H1 (cell line): ENCODE data around the gene SAMD4A. TPM values are rescaled to one million over a fixed set of nuclear protein-coding genes. Genes with fewer than 3 reads are reported as not detected.

Experiments used
- CTCF ChIA-PET: fragments of 300-600 bp; sonication (Branson Sonifier 250); formaldehyde crosslinking; loops from one replicate; lab custom pipeline; 2021; ENCODE audit not compliant: partially characterized antibody; lab: Charles Lee
- POLR2A ChIA-PET: fragments of 300-600 bp; sonication (Branson Sonifier 250); formaldehyde crosslinking; loops from one replicate; lab custom pipeline; 2021; ENCODE audit warnings: inconsistent platforms; ENCODE audit not compliant: partially characterized antibody; lab: Charles Lee
- DNase-seq, 2 experiments: peaks; one replicate each; pipeline versions ENCODE4 v3.0.0 to v3.0.0-alpha.2; 2010 to 2022; ENCODE audit warnings: low spot score in 2 of 2, low read depth in 1 of 2, mixed read lengths in 1 of 2
- FAIRE-seq: peaks from 2 replicates; lab custom pipeline; 2011; peaks lifted over from hg19 to GRCh38; lab: Jason Lieb, UNC
- H2AFZ ChIP-seq: 2 replicates; pipeline ENCODE4 v1.8.1; 2012; ENCODE audit warnings: low read length, inconsistent platforms
- H2AK5ac ChIP-seq: 2 replicates; pipeline ENCODE4 v1.6.1; 2013; ENCODE audit warnings: low read depth, low read length
- H2BK120ac ChIP-seq: replicated peaks from 2 replicates; pipeline ENCODE3; 2013; ENCODE audit warnings: low read depth, low read length, inconsistent platforms
- H2BK12ac ChIP-seq: 2 replicates; pipeline ENCODE4 v1.6.1; 2013; ENCODE audit warnings: low read depth, low read length
- H2BK15ac ChIP-seq: 2 replicates; pipeline ENCODE4 v1.6.1; 2013; ENCODE audit warnings: low read length
- H2BK20ac ChIP-seq: 2 replicates; pipeline ENCODE4 v1.6.1; 2013; ENCODE audit warnings: low read length
- H2BK5ac ChIP-seq: 2 replicates; pipeline ENCODE4 v1.6.1; 2013; ENCODE audit warnings: low read depth, low read length
- H3K14ac ChIP-seq: 2 replicates; pipeline ENCODE4 v1.6.1; 2013; ENCODE audit warnings: inconsistent platforms; ENCODE audit not compliant: insufficient read length
- H3K18ac ChIP-seq: 2 replicates; pipeline ENCODE4 v1.6.1; 2013; ENCODE audit warnings: low read length; ENCODE audit errors: extremely low read depth
- H3K23ac ChIP-seq: 2 replicates; pipeline ENCODE4 v1.6.1; 2013; ENCODE audit warnings: inconsistent platforms; ENCODE audit not compliant: insufficient read length
- H3K23me2 ChIP-seq: 2 replicates; pipeline ENCODE4 v1.6.1; 2013; ENCODE audit warnings: low read depth, low read length
- H3K27ac ChIP-seq: 2 replicates; pipeline ENCODE4 v1.6.1; 2011; ENCODE audit warnings: low read depth, low read length, inconsistent platforms
- H3K27me3 ChIP-seq, 4 experiments: replicated peaks in 1 of 4; 1 replicate in 1 of 4; 2 replicates in 3 of 4; pipeline versions ENCODE4 v1.6.1 to v1.8.1; 2011 to 2013; ENCODE audit warnings: low read length in 3 of 4, mild to moderate bottlenecking in 3 of 4, inconsistent platforms in 2 of 4, mixed read lengths in 2 of 4, moderate library complexity in 1 of 4; ENCODE audit not compliant: control insufficient read depth in 3 of 4, insufficient read depth in 3 of 4; ENCODE audit errors: extremely low read depth in 1 of 4
- H3K36me3 ChIP-seq, 4 experiments: 2 replicates each; pipeline versions ENCODE4 v1.6.1 to v1.8.1; 2011 to 2013; ENCODE audit warnings: mild to moderate bottlenecking in 4 of 4, low read length in 3 of 4, moderate library complexity in 2 of 4, control low read depth in 1 of 4, inconsistent platforms in 1 of 4; ENCODE audit not compliant: insufficient read depth in 4 of 4, control insufficient read depth in 2 of 4
- H3K4ac ChIP-seq: replicated peaks from 2 replicates; pipeline ENCODE3; 2013; ENCODE audit warnings: low read length, low read depth, mixed read lengths, inconsistent platforms; ENCODE audit not compliant: insufficient read length
- H3K4me1 ChIP-seq, 4 experiments: replicated peaks in 1 of 4; 1 replicate in 1 of 4; 2 replicates in 3 of 4; pipeline versions ENCODE4 v1.6.1 to v1.8.1; 2011 to 2013; ENCODE audit warnings: low read length in 3 of 4, inconsistent platforms in 2 of 4, mixed read lengths in 1 of 4; ENCODE audit not compliant: insufficient read depth in 4 of 4, control insufficient read depth in 3 of 4
- H3K4me2 ChIP-seq, 2 experiments: 2 replicates each; pipeline versions ENCODE4 v1.6.1 to v1.8.1; 2011 to 2013; ENCODE audit warnings: low read depth in 2 of 2, low read length in 2 of 2, control low read depth in 1 of 2, inconsistent platforms in 1 of 2, mild to moderate bottlenecking in 1 of 2; ENCODE audit not compliant: insufficient read depth in 1 of 2
- H3K4me3 ChIP-seq, 4 experiments: fragments of 200-600, 300-600 bp in 1 of 4; sonication (generic), shearing (Covaris generic), sonication (Bioruptor Twin) in 1 of 4; 2 replicates each; pipeline versions ENCODE4 v1.5.1 to v1.8.1; 2011 to 2016; ENCODE audit warnings: low read length in 4 of 4, low read depth in 3 of 4, control low read depth in 2 of 4, inconsistent platforms in 2 of 4, mild to moderate bottlenecking in 2 of 4, mixed read lengths in 1 of 4, moderate library complexity in 1 of 4; ENCODE audit not compliant: insufficient read depth in 2 of 4; ENCODE audit errors: extremely low read depth in 1 of 4
- H3K56ac ChIP-seq: replicated peaks from 2 replicates; pipeline ENCODE3; 2013; ENCODE audit warnings: low read depth, mild to moderate bottlenecking, mixed read lengths, low read length, inconsistent platforms; ENCODE audit not compliant: insufficient read length
- H3K79me1 ChIP-seq: 2 replicates; pipeline ENCODE4 v1.6.1; 2013; ENCODE audit warnings: low read depth, low read length, control low read depth
- H3K79me2 ChIP-seq, 2 experiments: 2 replicates each; pipeline versions ENCODE4 v1.6.1 to v1.8.1; 2012 to 2013; ENCODE audit warnings: low read length in 2 of 2, mild to moderate bottlenecking in 2 of 2, inconsistent platforms in 1 of 2; ENCODE audit not compliant: insufficient read depth in 2 of 2, control insufficient read depth in 1 of 2
- H3K9ac ChIP-seq, 4 experiments: replicated peaks in 1 of 4; 1 replicate in 1 of 4; 2 replicates in 3 of 4; pipeline versions ENCODE4 v1.6.1 to v1.8.1; 2011 to 2013; ENCODE audit warnings: low read depth in 3 of 4, low read length in 3 of 4, control low read depth in 2 of 4, mild to moderate bottlenecking in 2 of 4, moderate library complexity in 2 of 4, inconsistent platforms in 1 of 4; ENCODE audit errors: extremely low read depth in 1 of 4
- H3K9me3 ChIP-seq, 2 experiments: 2 replicates each; pipeline versions ENCODE4 v1.6.1 to v1.8.1; 2012 to 2013; ENCODE audit warnings: mild to moderate bottlenecking in 2 of 2, moderate library complexity in 2 of 2, control low read depth in 1 of 2, inconsistent platforms in 1 of 2, low read depth in 1 of 2, low read length in 1 of 2, mixed read lengths in 1 of 2; ENCODE audit not compliant: insufficient read depth in 2 of 2
- H4K20me1 ChIP-seq, 2 experiments: replicated peaks in 1 of 2; 2 replicates each; pipeline versions ENCODE3 to v1.8.1; 2011 to 2013; ENCODE audit warnings: inconsistent platforms in 2 of 2, low read length in 2 of 2, mild to moderate bottlenecking in 1 of 2; ENCODE audit not compliant: insufficient read depth in 2 of 2, control insufficient read depth in 1 of 2
- H4K5ac ChIP-seq: 2 replicates; pipeline ENCODE4 v1.6.1; 2013; ENCODE audit warnings: low read length, low read depth, mixed read lengths, inconsistent platforms; ENCODE audit not compliant: insufficient read length
- H4K8ac ChIP-seq: 2 replicates; pipeline ENCODE4 v1.8.0; 2013; ENCODE audit warnings: mild to moderate bottlenecking, moderate library complexity, low read length, inconsistent platforms; ENCODE audit not compliant: insufficient read depth; ENCODE audit errors: extremely low read depth
- H4K91ac ChIP-seq: replicated peaks from 2 replicates; pipeline ENCODE3; 2013; ENCODE audit warnings: low read length, mixed read lengths, inconsistent platforms; ENCODE audit not compliant: insufficient read length
- KDM1A ChIP-seq: fragments of 200-600, 300-600 bp; sonication (generic); IDR thresholded peaks from 2 replicates; pipeline ENCODE4 v1.7.1; 2016; ENCODE audit warnings: mild to moderate bottlenecking, low read length, borderline replicate concordance
- WGBS, 2 experiments: shearing (Covaris generic) in 1 of 2; methylation state at CpG; one replicate each; pipeline versions ENCODE4 v1.1.6 to v1.1.7; 2013 to 2015; ENCODE audit warnings: low lambda C conversion rate in 2 of 2, mixed read lengths in 2 of 2, inconsistent platforms in 1 of 2, low coverage in 1 of 2, missing lambda C conversion rate in 1 of 2; ENCODE audit not compliant: insufficient replicate concordance in 2 of 2, insufficient coverage in 1 of 2, insufficient read length in 1 of 2; ENCODE audit errors: extremely low coverage in 1 of 2, missing lambda C conversion rate in 1 of 2; 5-methylcytosine and 5-hydroxymethylcytosine counted together
- polyA plus RNA-seq, 7 experiments: library from polyadenylated mRNA; depleted of rRNA in 3 of 7; stranded (reverse) in 5 of 7; unstranded in 2 of 7; fragments of >200 nt in 5 of 7; fragments of 200-250 nt in 2 of 7; gene quantifications; 1 replicate in 5 of 7; 2 replicates in 1 of 7; 4 replicates in 1 of 7; pipeline versions ENCODE4 v1.2.1 to v1.2.3, GENCODE V29; 2011 to 2013; ENCODE audit warnings: missing spikeins in 2 of 7, mixed read lengths in 2 of 7
- total RNA-seq: library from RNA; stranded (reverse); fragmentation: NEBNext Ultra II Directional; extraction: Animal tissue kit (Norgen Biotek cat#: 25700); gene quantifications from 2 replicates; pipeline ENCODE4 v1.2.1, GENCODE V29; 2021

SAMD4A gene
- total and polyA plus RNA-seq, 2 of the 8 experiments (the other 6 are each of a cell fraction or from before 2014, with no cell fraction given): 2.4 to 12.3 TPM

- no peak overlapping the region for H4K8ac ChIP-seq
- H4K91ac ChIP-seq: no peak overlapping the region
- H2AFZ ChIP-seq: no peak overlapping the region
- no peak overlapping the region for H2BK20ac ChIP-seq
- no peaks in the 10 kb centered on the region for H3K9me3 ChIP-seq
- H2BK15ac ChIP-seq: no peak overlapping the region
- H2AK5ac ChIP-seq: no peak overlapping the region
- no peak overlapping the region for H2BK12ac ChIP-seq
- FAIRE-seq: no peak
- H3K23me2 ChIP-seq: no peaks in the 10 kb centered on the region
- H2BK5ac ChIP-seq: no peak overlapping the region
- DNase-seq: no peak
- no peak overlapping the region for H3K56ac ChIP-seq
- no peak overlapping the region for H3K18ac ChIP-seq
- H3K27ac ChIP-seq: no peak overlapping the region
- no peaks in the 10 kb centered on the region for H3K4me1 ChIP-seq
- H3K4ac ChIP-seq: no peak overlapping the region
- H3K14ac ChIP-seq: no peak overlapping the region
- no peak for TF ChIP-seq KDM1A
- no peak overlapping the region for H3K9ac ChIP-seq
- H3K27me3 ChIP-seq: no peaks in the 10 kb centered on the region
- H3K4me3 ChIP-seq: no peak overlapping the region
- no peak overlapping the region for H4K5ac ChIP-seq
- 0 out of 8 replicates have a peak, but pooled peaks cover 0 to 2% (median 0%) of the 10 kb centered on the region in 4 experiments for H3K36me3 ChIP-seq
- no peaks in the 10 kb centered on the region for H4K20me1 ChIP-seq
- H3K4me2 ChIP-seq: no peak overlapping the region
- H3K79me2 ChIP-seq: no peaks in the 10 kb centered on the region
- H3K23ac ChIP-seq: no peak overlapping the region
- H2BK120ac ChIP-seq: no peak overlapping the region
- ChIA-PET CTCF (interaction anchor here (1.0 to 1.9 kb wide), 3 partner anchors 11 to 37 kb away, joined by 3 to 10 read pairs (median 3); no protein-coding TSS in a partner anchor), POLR2A (interaction anchor here (1.4 kb wide), 1 partner anchor 22 kb away, joined by 3 read pairs; no protein-coding TSS in a partner anchor)
- WGBS, 2 experiments: 93% methylated on average over 5 of the region's 5 CpGs; no CpG with 5 or more reads in 1 of the 2 experiments
- H3K79me1 ChIP-seq: no peaks in the 10 kb centered on the region; the same call in 1 of the 2 replicates
Measured at GRCh38 chr14:54762296-54762695, 195.4 kb downstream of the SAMD4A start.
